ENCODE data around the gene QKI. TPM values are rescaled to one million over a fixed set of nuclear protein-coding genes. Genes with fewer than 3 reads are reported as not detected.
A peak's percentile ranks its signal among the peaks of the same experiment; 100 is the strongest.
"Not testable (repeated sequence)": the region's sequence is repeated elsewhere in the genome, so short reads cannot be mapped to it uniquely, and the experiment has no call there.

The QKI gene
- total RNA-seq, 1 donor, result 212 TPM

DNA sequence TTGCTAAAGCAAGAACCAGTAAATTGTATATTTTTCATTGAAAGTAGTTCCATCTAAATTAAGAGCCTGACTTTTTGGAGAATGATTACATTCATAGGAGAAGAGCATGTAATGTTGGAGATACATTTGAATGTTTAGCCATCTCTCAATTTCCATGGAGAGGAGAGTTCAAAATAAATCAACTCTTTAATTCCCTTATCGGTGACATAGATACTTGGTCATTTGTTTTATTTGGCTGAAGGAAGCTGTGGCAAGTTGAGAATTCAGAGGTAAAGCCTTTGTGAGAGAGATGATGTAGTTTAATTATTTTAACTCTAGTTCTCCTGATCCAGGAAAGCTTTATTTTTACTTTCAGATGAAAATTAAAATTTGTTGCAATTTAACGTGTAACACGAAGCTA is 22.3 kb downstream of the QKI start:
- Histone ChIP-seq H3K27me3 (ENCODE audit: insufficient read depth, low read length) (no peaks in the 10 kb centered on the region), H3K4me3 (ENCODE audit: insufficient read depth, low read length) (no peak overlapping the region), H3K4me2 (ENCODE audit: insufficient read depth, low read length) (no peak overlapping the region), H2AFZ (ENCODE audit: low read length) (no peak overlapping the region), H3K79me2 (ENCODE audit: insufficient read depth, low read length) (peaks cover 93% of the 10 kb centered on the region), H3K36me3 (ENCODE audit: insufficient read depth, low read length) (no peaks in the 10 kb centered on the region), H3K4me1 (ENCODE audit: insufficient read depth, low read length) (peaks cover 13% of the 10 kb centered on the region), H4K20me1 (ENCODE audit: insufficient read depth, low read length) (peaks cover 57% of the 10 kb centered on the region), H3K9me3 (ENCODE audit: low read depth, low read length) (no peaks in the 10 kb centered on the region), H3K27ac (ENCODE audit: low read depth, low read length) (peak overlapping the region; percentile 7)
- DNase-seq (ENCODE audit: insufficient read length, low spot score, missing footprints), result no peak
- TF ChIP-seq, protein P1, sequence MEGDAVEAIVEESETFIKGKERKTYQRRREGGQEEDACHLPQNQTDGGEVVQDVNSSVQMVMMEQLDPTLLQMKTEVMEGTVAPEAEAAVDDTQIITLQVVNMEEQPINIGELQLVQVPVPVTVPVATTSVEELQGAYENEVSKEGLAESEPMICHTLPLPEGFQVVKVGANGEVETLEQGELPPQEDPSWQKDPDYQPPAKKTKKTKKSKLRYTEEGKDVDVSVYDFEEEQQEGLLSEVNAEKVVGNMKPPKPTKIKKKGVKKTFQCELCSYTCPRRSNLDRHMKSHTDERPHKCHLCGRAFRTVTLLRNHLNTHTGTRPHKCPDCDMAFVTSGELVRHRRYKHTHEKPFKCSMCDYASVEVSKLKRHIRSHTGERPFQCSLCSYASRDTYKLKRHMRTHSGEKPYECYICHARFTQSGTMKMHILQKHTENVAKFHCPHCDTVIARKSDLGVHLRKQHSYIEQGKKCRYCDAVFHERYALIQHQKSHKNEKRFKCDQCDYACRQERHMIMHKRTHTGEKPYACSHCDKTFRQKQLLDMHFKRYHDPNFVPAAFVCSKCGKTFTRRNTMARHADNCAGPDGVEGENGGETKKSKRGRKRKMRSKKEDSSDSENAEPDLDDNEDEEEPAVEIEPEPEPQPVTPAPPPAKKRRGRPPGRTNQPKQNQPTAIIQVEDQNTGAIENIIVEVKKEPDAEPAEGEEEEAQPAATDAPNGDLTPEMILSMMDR (IDR thresholded peaks at IDR 0.05; ENCODE audit: extremely low read depth, low read depth, low read length), result no peak

DNA sequence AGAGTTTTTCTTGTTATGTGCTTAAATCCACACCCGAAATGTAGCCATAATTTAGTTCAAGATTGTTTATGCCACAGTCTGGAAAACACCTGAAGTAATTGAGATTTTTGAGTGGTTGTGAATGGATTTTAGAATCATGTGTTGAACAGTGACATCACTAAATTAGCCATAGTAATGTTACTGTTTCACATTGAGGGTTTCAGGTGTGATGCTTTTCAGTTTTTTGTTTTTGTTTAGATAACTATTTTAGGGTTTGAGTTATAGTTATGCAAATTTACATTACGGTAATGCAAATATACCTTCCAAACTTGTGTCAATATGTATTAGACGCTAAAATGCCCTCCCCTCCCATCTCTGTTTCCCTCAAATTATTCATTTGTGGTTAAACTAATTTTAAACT is 22.9 kb downstream of the QKI start:
- Histone ChIP-seq H2AFZ (ENCODE audit: low read length) (no peak overlapping the region), H3K4me3 (ENCODE audit: insufficient read depth, low read length) (no peak overlapping the region), H3K79me2 (ENCODE audit: insufficient read depth, low read length) (peaks cover 93% of the 10 kb centered on the region), H4K20me1 (ENCODE audit: insufficient read depth, low read length) (peaks cover 58% of the 10 kb centered on the region), H3K4me1 (ENCODE audit: insufficient read depth, low read length) (peaks cover 13% of the 10 kb centered on the region), H3K4me2 (ENCODE audit: insufficient read depth, low read length) (no peak overlapping the region), H3K27me3 (ENCODE audit: insufficient read depth, low read length) (no peaks in the 10 kb centered on the region), H3K27ac (ENCODE audit: low read depth, low read length) (peak overlapping the region; percentile 18), H3K9me3 (ENCODE audit: low read depth, low read length) (no peaks in the 10 kb centered on the region), H3K36me3 (ENCODE audit: insufficient read depth, low read length) (no peaks in the 10 kb centered on the region)
- no peak for DNase-seq (ENCODE audit: insufficient read length, low spot score, missing footprints)
- TF ChIP-seq, protein P1 (IDR thresholded peaks at IDR 0.05; ENCODE audit: extremely low read depth, low read depth, low read length), result no peak

DNA sequence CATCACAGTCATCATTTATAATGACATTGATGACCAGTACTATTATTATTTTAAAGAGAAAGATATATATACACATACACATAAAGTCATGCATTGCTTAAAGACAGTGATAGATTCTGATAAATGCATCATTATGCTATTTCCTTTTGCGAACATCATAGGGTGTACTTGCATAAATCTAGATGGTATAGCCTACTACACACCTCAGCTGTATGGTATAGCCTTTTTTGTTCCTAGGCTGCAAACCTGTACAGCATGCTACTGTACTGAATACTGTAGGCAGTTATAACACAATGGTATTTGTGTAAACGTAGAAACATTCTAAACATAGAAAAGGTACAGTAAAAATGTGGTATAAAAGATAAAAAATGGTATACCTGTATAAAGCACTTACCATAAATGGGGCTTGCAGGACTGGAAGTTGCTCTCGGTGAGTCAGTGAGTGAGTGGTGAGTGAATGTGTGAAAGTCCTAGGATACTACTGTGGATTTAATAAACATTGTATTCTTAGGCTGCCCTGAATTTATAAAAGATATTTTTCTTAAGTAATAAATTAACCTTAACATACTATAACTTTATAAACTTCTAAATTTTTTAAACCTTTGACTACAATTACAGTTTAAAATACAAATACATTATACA is 23.9 kb downstream of the QKI start:
- H4K20me1 ChIP-seq (ENCODE audit: insufficient read depth, low read length), result peaks cover 52% of the 10 kb centered on the region

DNA sequence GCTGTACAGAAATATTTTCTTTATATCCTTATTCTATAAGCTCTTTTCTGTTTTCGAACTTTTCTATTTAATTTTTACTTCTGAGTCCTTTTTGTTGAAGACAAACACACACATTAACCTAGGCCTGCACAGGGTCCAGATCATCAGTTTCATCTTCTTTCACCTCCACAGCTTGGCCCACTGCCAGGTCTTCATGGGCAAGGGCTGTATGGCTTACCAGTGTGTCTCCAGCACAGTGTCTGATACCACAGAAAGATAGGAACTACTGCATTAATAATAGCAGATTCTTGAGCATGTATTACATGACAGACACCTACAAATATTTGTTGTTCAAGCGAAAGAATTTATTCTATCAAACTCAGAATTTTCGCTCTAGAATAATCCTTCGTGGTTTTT is 24.4 kb downstream of the QKI start:
- no peak for DNase-seq (ENCODE audit: insufficient read length, low spot score, missing footprints)
- Histone ChIP-seq H3K9me3 (ENCODE audit: low read depth, low read length) (no peaks in the 10 kb centered on the region), H3K27ac (ENCODE audit: low read depth, low read length) (no peak overlapping the region), H2AFZ (ENCODE audit: low read length) (no peak overlapping the region), H3K27me3 (ENCODE audit: insufficient read depth, low read length) (no peaks in the 10 kb centered on the region), H3K36me3 (ENCODE audit: insufficient read depth, low read length) (no peaks in the 10 kb centered on the region), H3K4me3 (ENCODE audit: insufficient read depth, low read length) (no peak overlapping the region), H3K4me2 (ENCODE audit: insufficient read depth, low read length) (no peak overlapping the region), H4K20me1 (ENCODE audit: insufficient read depth, low read length) (peaks cover 52% of the 10 kb centered on the region), H3K79me2 (ENCODE audit: insufficient read depth, low read length) (peaks cover 94% of the 10 kb centered on the region), H3K4me1 (ENCODE audit: insufficient read depth, low read length) (peaks cover 13% of the 10 kb centered on the region)
- TF ChIP-seq, protein P1 (IDR thresholded peaks at IDR 0.05; ENCODE audit: extremely low read depth, low read depth, low read length), result no peak

More for the DNA sequence above, 23.9 kb downstream of the QKI start:
- no peak overlapping the region for H3K27ac ChIP-seq (ENCODE audit: low read depth, low read length)
- H3K4me2 ChIP-seq (ENCODE audit: insufficient read depth, low read length), result no peak overlapping the region
- DNase-seq (ENCODE audit: insufficient read length, low spot score, missing footprints), result no peak
- H3K4me1 ChIP-seq (ENCODE audit: insufficient read depth, low read length), result peaks cover 13% of the 10 kb centered on the region
- H3K4me3 ChIP-seq (ENCODE audit: insufficient read depth, low read length), result no peak overlapping the region
- no peaks in the 10 kb centered on the region for H3K27me3 ChIP-seq (ENCODE audit: insufficient read depth, low read length)
- H3K9me3 ChIP-seq (ENCODE audit: low read depth, low read length), result no peaks in the 10 kb centered on the region
- H3K36me3 ChIP-seq (ENCODE audit: insufficient read depth, low read length), result no peaks in the 10 kb centered on the region
- H2AFZ ChIP-seq (ENCODE audit: low read length), result no peak overlapping the region
- TF ChIP-seq, protein P1 (IDR thresholded peaks at IDR 0.05; ENCODE audit: extremely low read depth, low read depth, low read length), result no peak
- peaks cover 93% of the 10 kb centered on the region for H3K79me2 ChIP-seq (ENCODE audit: insufficient read depth, low read length)

DNA sequence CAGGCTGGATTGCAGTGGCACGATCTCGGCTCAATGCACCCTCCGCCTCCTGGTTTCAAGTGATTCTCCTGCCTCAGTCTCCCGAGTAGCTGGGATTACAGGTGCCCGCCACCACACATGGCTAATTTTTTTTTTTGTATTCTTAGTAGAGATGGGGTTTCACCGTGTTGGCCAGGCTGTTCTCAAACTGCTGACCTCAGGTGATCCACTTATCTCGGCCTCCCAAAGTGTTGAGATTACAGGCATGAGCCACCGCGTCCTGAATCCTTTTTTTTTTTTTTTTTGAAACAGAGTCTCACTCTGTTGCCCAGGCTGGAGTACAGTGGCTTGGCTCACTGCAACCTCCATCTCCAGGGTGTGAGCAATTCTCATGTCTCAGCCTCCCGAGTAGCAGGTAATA is 24.9 kb downstream of the QKI start:
- Histone ChIP-seq H3K4me1 (ENCODE audit: insufficient read depth, low read length) (peaks cover 13% of the 10 kb centered on the region), H3K79me2 (ENCODE audit: insufficient read depth, low read length) (peaks cover 94% of the 10 kb centered on the region), H4K20me1 (ENCODE audit: insufficient read depth, low read length) (peaks cover 52% of the 10 kb centered on the region)
- not testable (repeated sequence) for H3K27me3 ChIP-seq (ENCODE audit: insufficient read depth, low read length); H3K27ac ChIP-seq (ENCODE audit: low read depth, low read length); H3K4me3 ChIP-seq (ENCODE audit: insufficient read depth, low read length); H2AFZ ChIP-seq (ENCODE audit: low read length); H3K9me3 ChIP-seq (ENCODE audit: low read depth, low read length); DNase-seq (ENCODE audit: insufficient read length, low spot score, missing footprints); H3K4me2 ChIP-seq (ENCODE audit: insufficient read depth, low read length); H3K36me3 ChIP-seq (ENCODE audit: insufficient read depth, low read length)
